MCF 10A (cell line): Measurements from ENCODE around the gene KPNB1. TPM values are rescaled to one million over a fixed set of nuclear protein-coding genes. Genes with fewer than 3 reads are reported as not detected.

Source experiments
- BruUV-seq: library from RNA; stranded (reverse); fragments of 400-500 nt; replicated peaks from 2 replicates; lab custom pipeline; 2021; lab: Mats Ljungman, UMichigan
- CTCF ChIA-PET: fragments of 300-600 bp; sonication (Branson Sonifier 250); formaldehyde crosslinking; extraction: SDS; loops from one replicate; lab custom pipeline; 2021; ENCODE audit warnings: antibody characterized with exemption, inconsistent platforms; lab: Yijun Ruan, JAX
- POLR2A ChIA-PET: fragments of 300-600, 350-650 bp; sonication (Branson Sonifier 250); formaldehyde crosslinking; extraction: SDS; loops from one replicate; lab custom pipeline; 2020; ENCODE audit warnings: antibody characterized with exemption, inconsistent platforms; lab: Yijun Ruan, JAX
- DNase-seq: peaks from one replicate; pipeline ENCODE4 v3.0.0-alpha.2; 2018; ENCODE audit not compliant: unreplicated experiment
- H3K27ac Mint-ChIP-seq: one replicate; pipeline ENCODE4 v1.8.0; 2022; ENCODE audit warnings: mild to moderate bottlenecking, low read depth, mixed read lengths; ENCODE audit not compliant: unreplicated experiment
- H3K27me3 Mint-ChIP-seq: one replicate; pipeline ENCODE4 v1.8.0; 2022; ENCODE audit warnings: mixed read lengths; ENCODE audit not compliant: insufficient read depth, unreplicated experiment
- H3K36me3 Mint-ChIP-seq: one replicate; pipeline ENCODE4 v1.8.0; 2022; ENCODE audit warnings: mild to moderate bottlenecking, moderate library complexity, mixed read lengths; ENCODE audit not compliant: insufficient read depth, unreplicated experiment
- H3K4me1 Mint-ChIP-seq: one replicate; pipeline ENCODE4 v1.8.0; 2022; ENCODE audit warnings: mixed read lengths; ENCODE audit not compliant: insufficient read depth, unreplicated experiment
- H3K4me3 Mint-ChIP-seq: one replicate; pipeline ENCODE4 v1.8.0; 2022; ENCODE audit warnings: mild to moderate bottlenecking, moderate library complexity, mixed read lengths; ENCODE audit not compliant: unreplicated experiment
- H3K9me3 Mint-ChIP-seq: one replicate; pipeline ENCODE4 v1.8.0; 2022; ENCODE audit warnings: mixed read lengths; ENCODE audit not compliant: unreplicated experiment
- CTCF ChIP-seq: fragments of 200-600 bp; IDR thresholded peaks from one replicate; pipeline ENCODE4 v1.8.0; 2022; ENCODE audit warnings: antibody characterized with exemption, mild to moderate bottlenecking; ENCODE audit not compliant: unreplicated experiment
- intact Hi-C: fragments of 100-400 bp; cut with micrococcal nuclease; formaldehyde crosslinking; loops from 2 replicates; pipeline ENCODE4 v1.14.1; 2022
- total RNA-seq: library from RNA; stranded (reverse); gene quantifications from 2 replicates; pipeline ENCODE4 v1.2.3, GENCODE V29; 2022

The KPNB1 gene
- total RNA-seq, 1 experiment from 2014 or later, result 609 TPM

GRCh38 chr17:47705536-47706530 is 56.1 kb downstream of the KPNB1 start:
- no TSS peak for BruUV-seq
- intact Hi-C loops, result no loop called here
- no peaks in the 10 kb centered on the region for H3K36me3 Mint-ChIP-seq
- no peaks in the 10 kb centered on the region for H3K9me3 Mint-ChIP-seq
- ChIA-PET CTCF (interaction anchor here (0.6 to 1.0 kb wide), 2 partner anchors 43 to 772 kb away, joined by 3 to 5 read pairs; no protein-coding TSS in a partner anchor), POLR2A (no interaction called here)
- no peak for TF ChIP-seq CTCF
- H3K4me1 Mint-ChIP-seq, result peaks cover 8% of the 10 kb centered on the region
- no peak overlapping the region for H3K27ac Mint-ChIP-seq
- H3K27me3 Mint-ChIP-seq, result peaks cover 43% of the 10 kb centered on the region
- DNase-seq, result no peak
- no peak overlapping the region for H3K4me3 Mint-ChIP-seq

- CTCF ChIA-PET, result interaction anchor here (1.0 to 1.4 kb wide), 4 partner anchors 8 to 97 kb away, joined by 3 to 5 read pairs (median 4); no protein-coding TSS in a partner anchor
- no peak overlapping the region for H3K27ac Mint-ChIP-seq
- peaks cover 8% of the 10 kb centered on the region for H3K4me1 Mint-ChIP-seq
- POLR2A ChIA-PET, result interaction anchor here (0.6 kb wide), 1 partner anchor 111 kb away, joined by 3 read pairs; no protein-coding TSS in a partner anchor
- no TSS peak for BruUV-seq
- H3K9me3 Mint-ChIP-seq, result no peaks in the 10 kb centered on the region
- TF ChIP-seq CTCF, result no peak
- H3K4me3 Mint-ChIP-seq, result no peak overlapping the region
- H3K36me3 Mint-ChIP-seq, result no peaks in the 10 kb centered on the region
- intact Hi-C loops, result no loop called here
- H3K27me3 Mint-ChIP-seq, result peaks cover 33% of the 10 kb centered on the region
- DNase-seq, result no peak
These were observed 57.5 kb downstream of the KPNB1 start for GRCh38 chr17:47707056-47707804.

- Mint-ChIP-seq H3K4me1 (peaks cover 8% of the 10 kb centered on the region), H3K9me3 (no peaks in the 10 kb centered on the region), H3K27ac (no peak overlapping the region), H3K27me3 (peaks cover 39% of the 10 kb centered on the region), H3K36me3 (no peaks in the 10 kb centered on the region), H3K4me3 (no peak overlapping the region)
- intact Hi-C loops, result no loop called here
- TF ChIP-seq CTCF, result no peak
- ChIA-PET POLR2A (no interaction called here), CTCF (interaction anchor here (1.1 to 1.4 kb wide), 3 partner anchors 9 to 97 kb away, joined by 3 to 5 read pairs (median 4); no protein-coding TSS in a partner anchor)
- no peak for DNase-seq
- no TSS peak for BruUV-seq
These were observed 58.2 kb downstream of the KPNB1 start for GRCh38 chr17:47707884-47708283.
